ENCODE results near the gene ORM2. TPM values are rescaled to one million over a fixed set of nuclear protein-coding genes. Genes with fewer than 3 reads are reported as not detected.
"Not testable (repeated sequence)": the region's sequence is repeated elsewhere in the genome, so short reads cannot be mapped to it uniquely, and the experiment has no call there.

Gene ORM2
- total RNA-seq, result not detected

DNA sequence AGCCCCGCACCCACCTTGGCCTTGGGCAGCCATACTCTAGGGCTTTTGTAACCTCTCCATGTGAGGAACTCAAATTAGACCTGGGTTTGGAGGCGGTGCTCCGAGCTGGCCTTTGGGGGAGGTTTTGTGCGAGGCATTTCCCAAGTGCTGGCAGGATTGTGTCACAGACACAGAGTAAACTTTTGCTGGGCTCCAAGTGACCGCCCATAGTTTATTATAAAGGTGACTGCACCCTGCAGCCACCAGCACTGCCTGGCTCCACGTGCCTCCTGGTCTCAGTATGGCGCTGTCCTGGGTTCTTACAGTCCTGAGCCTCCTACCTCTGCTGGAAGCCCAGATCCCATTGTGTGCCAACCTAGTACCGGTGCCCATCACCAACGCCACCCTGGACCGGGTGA is at the start of gene ORM2:
Gene ORM2, plus strand, starts transcription at position 245 of the 398 bp plus-strand sequence. Its CDS starts 36 bp downstream, at position 281.
- H3K4me3 ChIP-seq (ENCODE audit: low read length), result not testable (repeated sequence)

GRCh38 chr9:114280636-114281472 is 48.8 kb upstream of the ORM2 start:
- H3K9me3 ChIP-seq (ENCODE audit: low read depth, low read length), result no peaks in the 10 kb centered on the region
- H3K4me3 ChIP-seq (ENCODE audit: low read length), result no peak overlapping the region
- H3K4me1 ChIP-seq (ENCODE audit: insufficient read depth, low read length), result no peaks in the 10 kb centered on the region
- no peaks in the 10 kb centered on the region for H3K27me3 ChIP-seq (ENCODE audit: insufficient read depth, low read length)

More for the DNA sequence above, at the start of gene ORM2:
- not testable (repeated sequence) for H3K9me3 ChIP-seq (ENCODE audit: low read depth, low read length); H3K4me1 ChIP-seq (ENCODE audit: insufficient read depth, low read length); H3K27me3 ChIP-seq (ENCODE audit: insufficient read depth, low read length)

DNA sequence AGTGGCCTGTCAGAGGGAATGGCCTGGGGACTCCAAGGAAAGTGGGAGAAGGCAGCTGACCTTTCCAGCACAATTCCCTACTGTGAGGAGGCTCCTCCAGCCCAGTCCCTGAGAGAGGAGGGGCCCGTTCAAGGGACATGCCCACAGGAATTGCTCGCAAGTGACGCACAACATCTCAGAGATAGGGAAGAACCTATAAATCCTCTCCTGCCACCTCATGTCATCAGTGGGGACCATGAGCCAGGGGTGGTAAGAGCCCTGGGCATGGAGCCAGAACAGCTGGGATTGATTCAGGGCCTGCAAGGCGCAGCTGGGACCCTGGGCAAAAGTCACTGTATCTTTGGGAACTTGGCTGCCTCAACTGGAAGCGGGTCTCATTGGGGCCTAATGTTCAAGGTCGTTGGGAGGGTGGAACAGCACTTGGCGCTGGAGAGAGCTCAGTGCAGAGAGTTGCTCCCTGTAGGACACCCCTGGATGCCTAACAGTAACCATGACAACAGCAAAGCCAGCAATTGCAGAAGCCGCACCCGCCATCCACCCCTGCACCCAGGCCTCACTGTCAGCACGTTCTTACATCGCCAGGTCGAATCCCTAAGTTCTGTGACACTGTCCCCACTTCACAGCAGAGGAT is 48.1 kb upstream of the ORM2 start:
- H3K9me3 ChIP-seq (ENCODE audit: low read depth, low read length), result no peaks in the 10 kb centered on the region
- no peaks in the 10 kb centered on the region for H3K4me1 ChIP-seq (ENCODE audit: insufficient read depth, low read length)
- H3K4me3 ChIP-seq (ENCODE audit: low read length), result no peak overlapping the region
- no peaks in the 10 kb centered on the region for H3K27me3 ChIP-seq (ENCODE audit: insufficient read depth, low read length)

- H3K4me3 ChIP-seq (ENCODE audit: low read length), result no peak overlapping the region
- H3K27me3 ChIP-seq (ENCODE audit: insufficient read depth, low read length), result no peaks in the 10 kb centered on the region
- no peaks in the 10 kb centered on the region for H3K4me1 ChIP-seq (ENCODE audit: insufficient read depth, low read length)
- no peaks in the 10 kb centered on the region for H3K9me3 ChIP-seq (ENCODE audit: low read depth, low read length)
Measured at GRCh38 chr9:114282104-114282485, 47.6 kb upstream of the ORM2 start.

GRCh38 chr9:114282507-114282906 is 47.2 kb upstream of the ORM2 start:
- Histone ChIP-seq H3K27me3 (ENCODE audit: insufficient read depth, low read length) (no peaks in the 10 kb centered on the region), H3K4me3 (ENCODE audit: low read length) (no peak overlapping the region), H3K4me1 (ENCODE audit: insufficient read depth, low read length) (no peaks in the 10 kb centered on the region), H3K9me3 (ENCODE audit: low read depth, low read length) (no peaks in the 10 kb centered on the region)

DNA sequence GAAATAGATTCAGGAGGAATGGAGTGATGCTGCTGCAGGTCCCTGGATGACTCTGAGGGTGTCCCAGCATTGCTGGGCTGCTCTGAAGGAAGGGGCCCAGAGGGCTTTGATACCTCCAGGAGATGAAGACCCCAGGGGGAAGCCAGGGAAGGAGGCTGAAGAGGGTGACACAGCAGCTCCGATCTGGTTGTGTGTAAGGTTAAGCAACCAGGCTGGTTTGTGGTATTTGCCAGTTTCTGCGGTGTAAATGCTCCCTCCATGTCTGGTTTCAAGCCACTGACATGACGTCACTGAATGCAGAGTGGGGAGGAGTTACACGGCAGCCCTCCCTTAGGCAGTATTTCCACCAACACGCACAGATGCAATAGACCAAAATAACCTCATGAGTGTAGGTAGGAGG is 46.7 kb upstream of the ORM2 start:
- Histone ChIP-seq H3K9me3 (ENCODE audit: low read depth, low read length) (no peaks in the 10 kb centered on the region), H3K4me3 (ENCODE audit: low read length) (no peak overlapping the region), H3K27me3 (ENCODE audit: insufficient read depth, low read length) (no peaks in the 10 kb centered on the region), H3K4me1 (ENCODE audit: insufficient read depth, low read length) (no peaks in the 10 kb centered on the region)

DNA sequence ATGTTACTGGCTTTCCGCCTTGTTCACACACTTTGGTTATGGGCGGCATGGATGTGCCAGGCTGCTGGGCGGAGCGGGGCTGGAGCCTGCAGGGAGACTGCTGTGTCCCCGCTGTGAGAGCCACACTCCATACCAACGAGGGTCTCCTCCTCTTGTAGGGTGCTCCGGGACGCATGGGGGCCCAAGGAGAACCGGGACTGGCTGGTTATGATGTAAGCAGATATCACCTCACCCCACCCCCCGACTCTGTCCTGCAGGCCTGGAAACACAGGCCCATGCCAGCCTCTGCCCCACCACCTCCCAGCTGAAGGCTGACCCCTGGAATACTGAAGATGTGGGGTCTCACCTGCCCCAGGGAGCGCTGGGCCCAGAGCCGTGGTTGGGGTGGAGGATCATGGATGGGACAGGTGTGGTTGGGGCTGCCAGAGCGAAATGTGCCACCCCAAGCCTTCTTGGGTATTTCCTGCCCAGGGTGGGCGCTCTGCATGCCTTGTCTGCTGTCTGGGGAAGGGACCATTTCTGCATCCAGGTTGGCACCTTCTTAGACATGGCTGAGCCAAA is 46.0 kb upstream of the ORM2 start:
- H3K27me3 ChIP-seq (ENCODE audit: insufficient read depth, low read length), result no peaks in the 10 kb centered on the region
- H3K4me1 ChIP-seq (ENCODE audit: insufficient read depth, low read length), result no peaks in the 10 kb centered on the region
- no peaks in the 10 kb centered on the region for H3K9me3 ChIP-seq (ENCODE audit: low read depth, low read length)
- H3K4me3 ChIP-seq (ENCODE audit: low read length), result no peak overlapping the region

DNA sequence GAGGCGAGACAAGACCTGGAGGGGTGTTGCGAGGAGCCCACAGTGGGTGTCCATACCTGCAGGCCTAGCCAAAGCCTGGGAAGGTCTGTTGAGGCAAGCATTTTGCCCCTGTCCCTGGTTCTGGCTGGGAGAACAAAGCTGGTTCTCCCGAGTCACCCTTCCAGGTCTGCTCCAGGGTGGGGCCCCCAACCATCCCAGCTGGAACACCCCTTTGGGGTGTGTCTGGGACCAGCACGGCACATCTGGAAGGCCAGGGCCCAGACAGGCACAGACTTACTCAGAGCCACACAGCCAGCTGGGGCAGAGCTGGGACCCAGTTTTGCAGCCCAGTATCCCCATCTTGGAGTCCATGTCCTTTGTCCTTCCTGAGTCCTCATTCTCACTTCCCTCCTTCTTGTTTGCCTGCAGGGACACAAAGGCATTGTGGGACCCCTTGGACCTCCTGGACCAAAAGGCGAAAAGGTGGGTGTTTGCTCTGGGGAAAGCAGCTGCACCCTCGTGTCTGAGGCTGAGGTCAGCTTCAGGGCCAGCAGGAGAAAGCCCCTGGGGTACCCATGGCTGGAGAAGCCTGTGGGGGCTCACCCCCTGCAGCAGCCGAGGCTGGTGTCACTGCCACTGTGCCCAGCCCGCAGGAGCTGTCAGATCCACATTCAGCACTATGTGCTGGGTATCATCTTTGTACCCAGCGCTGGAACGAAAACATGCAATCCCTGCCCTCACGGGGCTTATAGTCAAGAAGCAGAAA is 45.2 kb upstream of the ORM2 start:
- H3K9me3 ChIP-seq (ENCODE audit: low read depth, low read length), result no peaks in the 10 kb centered on the region
- no peak overlapping the region for H3K4me3 ChIP-seq (ENCODE audit: low read length)
- H3K4me1 ChIP-seq (ENCODE audit: insufficient read depth, low read length), result no peaks in the 10 kb centered on the region
- H3K27me3 ChIP-seq (ENCODE audit: insufficient read depth, low read length), result no peaks in the 10 kb centered on the region

GRCh38 chr9:114285166-114285867 is 44.4 kb upstream of the ORM2 start:
- no peaks in the 10 kb centered on the region for H3K9me3 ChIP-seq (ENCODE audit: low read depth, low read length)
- no peaks in the 10 kb centered on the region for H3K27me3 ChIP-seq (ENCODE audit: insufficient read depth, low read length)
- no peaks in the 10 kb centered on the region for H3K4me1 ChIP-seq (ENCODE audit: insufficient read depth, low read length)
- H3K4me3 ChIP-seq (ENCODE audit: low read length), result no peak overlapping the region

GRCh38 chr9:114286146-114286679 is 43.5 kb upstream of the ORM2 start:
- no peaks in the 10 kb centered on the region for H3K27me3 ChIP-seq (ENCODE audit: insufficient read depth, low read length)
- H3K9me3 ChIP-seq (ENCODE audit: low read depth, low read length), result no peaks in the 10 kb centered on the region
- no peak overlapping the region for H3K4me3 ChIP-seq (ENCODE audit: low read length)
- no peaks in the 10 kb centered on the region for H3K4me1 ChIP-seq (ENCODE audit: insufficient read depth, low read length)

DNA sequence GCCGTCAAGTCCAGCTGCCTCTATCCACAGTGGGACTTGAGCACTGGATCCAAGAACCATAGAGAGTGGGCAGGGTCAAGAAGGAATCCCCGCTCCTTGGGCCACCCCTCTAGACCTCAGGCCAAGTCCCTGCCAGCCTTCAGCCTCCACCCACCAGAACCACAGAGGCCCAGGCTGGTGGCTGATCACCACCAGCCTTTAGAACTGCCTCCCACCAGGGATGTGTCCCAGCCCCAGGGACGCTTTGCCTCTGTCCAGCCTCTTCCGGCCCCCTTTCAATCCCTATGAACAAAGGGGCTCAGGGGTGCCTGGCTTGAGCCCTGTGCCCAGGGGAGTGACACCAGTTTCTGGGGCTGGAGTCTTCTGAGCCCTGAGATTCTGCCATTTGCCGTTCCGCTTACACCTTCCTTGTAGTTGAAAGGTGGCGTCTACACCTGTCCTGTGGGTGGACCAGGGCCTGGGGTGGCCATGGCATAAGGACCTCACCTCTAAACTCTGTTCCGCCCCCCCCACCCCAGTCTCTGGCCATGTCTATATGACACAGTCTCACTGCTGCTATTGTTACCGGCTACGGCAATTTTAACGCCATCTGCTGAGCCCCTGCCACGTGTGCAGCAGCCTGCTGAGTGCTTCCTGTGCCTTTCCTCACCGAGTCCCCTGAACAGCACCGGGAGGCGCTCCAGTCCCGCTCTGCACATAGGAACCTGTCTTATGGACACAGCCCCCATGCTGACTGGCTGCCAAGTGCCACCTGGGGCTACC is 42.5 kb upstream of the ORM2 start:
- H3K27me3 ChIP-seq (ENCODE audit: insufficient read depth, low read length), result no peaks in the 10 kb centered on the region
- H3K4me3 ChIP-seq (ENCODE audit: low read length), result no peak overlapping the region
- no peaks in the 10 kb centered on the region for H3K9me3 ChIP-seq (ENCODE audit: low read depth, low read length)
- no peaks in the 10 kb centered on the region for H3K4me1 ChIP-seq (ENCODE audit: insufficient read depth, low read length)

GRCh38 chr9:114287763-114288192 is 41.9 kb upstream of the ORM2 start:
- no peaks in the 10 kb centered on the region for H3K9me3 ChIP-seq (ENCODE audit: low read depth, low read length)
- no peaks in the 10 kb centered on the region for H3K27me3 ChIP-seq (ENCODE audit: insufficient read depth, low read length)
- no peaks in the 10 kb centered on the region for H3K4me1 ChIP-seq (ENCODE audit: insufficient read depth, low read length)
- H3K4me3 ChIP-seq (ENCODE audit: low read length), result no peak overlapping the region

DNA sequence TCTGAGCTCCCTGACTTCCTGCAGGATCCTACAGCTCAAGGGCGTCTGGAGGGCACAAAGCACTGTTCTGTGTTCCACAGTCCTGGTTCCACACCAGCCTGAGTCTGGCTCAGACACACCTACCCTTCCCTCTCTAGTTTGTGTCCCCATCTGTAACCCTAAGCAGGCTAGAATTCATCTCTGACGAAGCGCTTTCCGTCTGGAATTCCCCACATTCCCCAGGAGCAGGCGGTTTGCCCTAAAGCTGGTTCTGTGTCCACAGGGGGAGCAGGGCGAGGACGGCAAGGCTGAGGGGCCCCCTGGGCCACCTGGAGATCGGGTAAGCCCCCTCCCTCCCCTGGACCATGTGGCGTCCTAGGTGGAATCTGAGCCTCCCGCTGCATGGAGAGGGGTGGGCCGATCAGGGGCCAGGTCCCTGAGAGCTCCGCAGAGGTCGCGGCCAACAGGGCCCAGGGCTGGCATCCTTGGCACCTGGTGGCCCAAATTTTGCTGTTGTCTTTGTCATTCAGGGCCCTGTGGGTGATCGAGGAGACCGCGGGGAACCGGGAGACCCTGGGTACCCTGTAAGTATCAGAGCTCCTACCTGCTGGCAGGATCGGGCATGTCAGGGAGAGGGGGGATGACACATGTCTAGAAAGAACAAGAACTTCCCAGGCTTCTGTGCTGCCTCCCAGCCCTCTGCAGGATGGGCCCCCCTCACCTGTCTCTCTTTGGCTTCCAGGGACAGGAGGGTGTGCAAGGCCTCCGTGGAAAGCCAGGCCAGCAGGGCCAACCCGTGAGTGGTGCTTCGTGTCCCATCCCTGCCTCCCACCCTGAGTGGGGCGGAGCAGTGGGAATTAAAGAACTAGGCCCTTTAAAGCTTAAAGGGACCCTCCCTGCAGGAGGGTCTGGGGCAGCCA is 41.2 kb upstream of the ORM2 start:
- Histone ChIP-seq H3K9me3 (ENCODE audit: low read depth, low read length) (no peaks in the 10 kb centered on the region), H3K27me3 (ENCODE audit: insufficient read depth, low read length) (no peaks in the 10 kb centered on the region), H3K4me3 (ENCODE audit: low read length) (no peak overlapping the region), H3K4me1 (ENCODE audit: insufficient read depth, low read length) (no peaks in the 10 kb centered on the region)

Data from mononuclear cell (primary cell).